ENCODE results near the gene RBM20.

Gene RBM20

GRCh38 chr10:110790913-110791506 is 146.9 kb downstream of the RBM20 start:
- DNase-seq: no peak

- DNase-seq: no peak
These were observed 147.5 kb downstream of the RBM20 start for GRCh38 chr10:110791541-110792073.

- no peak for DNase-seq
These were observed 148.5 kb downstream of the RBM20 start for GRCh38 chr10:110792476-110793125.

GRCh38 chr10:110793128-110793812 is 149.1 kb downstream of the RBM20 start:
- DNase-seq: no peak

GRCh38 chr10:110793886-110794285 is 149.8 kb downstream of the RBM20 start:
- no peak for DNase-seq

GRCh38 chr10:110794808-110795207 is 150.7 kb downstream of the RBM20 start:
- DNase-seq: no peak

- DNase-seq: no peak
These were observed 153.3 kb downstream of the RBM20 start for GRCh38 chr10:110797416-110797815.

- DNase-seq: no peak
These were observed 154.2 kb downstream of the RBM20 start for GRCh38 chr10:110798340-110798739.

- DNase-seq: no peak
These were observed 158.0 kb downstream of the RBM20 start for GRCh38 chr10:110802090-110802489.

GRCh38 chr10:110802551-110803238 is 158.6 kb downstream of the RBM20 start:
- DNase-seq: peak in 2 of 5 experiments; percentile 30 to 75

- peak in 1 of 5 experiments; percentile 44 for DNase-seq
These were observed 159.2 kb downstream of the RBM20 start for GRCh38 chr10:110803239-110803749.

GRCh38 chr10:110803830-110804338 is 159.7 kb downstream of the RBM20 start:
- DNase-seq: peak in 2 of 5 experiments; percentile 17 to 30

GRCh38 chr10:110804376-110804775 is 160.2 kb downstream of the RBM20 start:
- peak in 1 of 5 experiments; percentile 22 for DNase-seq

GRCh38 chr10:110805292-110805691 is 161.2 kb downstream of the RBM20 start:
- no peak for DNase-seq

GRCh38 chr10:110806335-110806734 is 162.2 kb downstream of the RBM20 start:
- DNase-seq: no peak

- DNase-seq: no peak
These were observed 164.0 kb downstream of the RBM20 start for GRCh38 chr10:110808123-110808522.

GRCh38 chr10:110808615-110809014 is 164.5 kb downstream of the RBM20 start:
- no peak for DNase-seq

GRCh38 chr10:110810625-110811024 is 166.5 kb downstream of the RBM20 start:
- DNase-seq: no peak

GRCh38 chr10:110811791-110812581 is 167.8 kb downstream of the RBM20 start:
- no peak for DNase-seq

- DNase-seq: no peak
These were observed 168.4 kb downstream of the RBM20 start for GRCh38 chr10:110812583-110812982.

- DNase-seq: no peak
These were observed 169.8 kb downstream of the RBM20 start for GRCh38 chr10:110813743-110814472.

All from T-helper 2 cell (primary cell).